Lower leg skin (tissue), 4 donors: ENCODE measurements around the gene NUDT2. TPM values are rescaled to one million over a fixed set of nuclear protein-coding genes. Genes with fewer than 3 reads are reported as not detected.

Experiments used
- DNase-seq, 2 donors: peaks; one replicate each; pipeline ENCODE4 v3.0.0-alpha.2; 2019; ENCODE audit warnings: low spot score in 2 of 2
- H3K4me3 ChIP-seq: fragments of 200-600 bp; sonication (generic); 2 replicates; pipeline ENCODE4 v1.5.1; 2017; ENCODE audit warnings: mild to moderate bottlenecking, low read depth; ENCODE audit not compliant: poor library complexity, severe bottlenecking
- POLR2A ChIP-seq, 2 donors: fragments of 450-650 bp; IDR thresholded peaks; one replicate each; pipeline ENCODE4 v1.6.1; 2016 to 2017; ENCODE audit warnings: antibody characterized with exemption in 2 of 2, mild to moderate bottlenecking in 1 of 2, moderate library complexity in 1 of 2
- WGBS, 2 donors: methylation state at CpG; one replicate each; pipeline ENCODE4 v1.1.5; 2018; 5-methylcytosine and 5-hydroxymethylcytosine counted together
- intact Hi-C: fragments of 100-400 bp; cut with DNase I; formaldehyde crosslinking; loops from one replicate; pipeline ENCODE4 v1.15.0; 2023; ENCODE audit warnings: low total_unique reads
- total RNA-seq, 4 donors: library from RNA; depleted of rRNA; stranded (reverse); fragments of >200 nt; gene quantifications; one replicate each; pipeline ENCODE4 v1.1.0, GENCODE V29; 2016
- TF ChIP-seq, protein P1 (sequence below), 3 donors: fragments of 450-650 bp; IDR thresholded peaks; one replicate each; pipeline ENCODE4 v1.5.1; 2016; ENCODE audit warnings: antibody characterized with exemption in 3 of 3, mild to moderate bottlenecking in 3 of 3, moderate library complexity in 2 of 3

NUDT2 gene
- total RNA-seq: 10 to 100 TPM; 15.1 to 27.1 (median 20.2) TPM

DNA sequence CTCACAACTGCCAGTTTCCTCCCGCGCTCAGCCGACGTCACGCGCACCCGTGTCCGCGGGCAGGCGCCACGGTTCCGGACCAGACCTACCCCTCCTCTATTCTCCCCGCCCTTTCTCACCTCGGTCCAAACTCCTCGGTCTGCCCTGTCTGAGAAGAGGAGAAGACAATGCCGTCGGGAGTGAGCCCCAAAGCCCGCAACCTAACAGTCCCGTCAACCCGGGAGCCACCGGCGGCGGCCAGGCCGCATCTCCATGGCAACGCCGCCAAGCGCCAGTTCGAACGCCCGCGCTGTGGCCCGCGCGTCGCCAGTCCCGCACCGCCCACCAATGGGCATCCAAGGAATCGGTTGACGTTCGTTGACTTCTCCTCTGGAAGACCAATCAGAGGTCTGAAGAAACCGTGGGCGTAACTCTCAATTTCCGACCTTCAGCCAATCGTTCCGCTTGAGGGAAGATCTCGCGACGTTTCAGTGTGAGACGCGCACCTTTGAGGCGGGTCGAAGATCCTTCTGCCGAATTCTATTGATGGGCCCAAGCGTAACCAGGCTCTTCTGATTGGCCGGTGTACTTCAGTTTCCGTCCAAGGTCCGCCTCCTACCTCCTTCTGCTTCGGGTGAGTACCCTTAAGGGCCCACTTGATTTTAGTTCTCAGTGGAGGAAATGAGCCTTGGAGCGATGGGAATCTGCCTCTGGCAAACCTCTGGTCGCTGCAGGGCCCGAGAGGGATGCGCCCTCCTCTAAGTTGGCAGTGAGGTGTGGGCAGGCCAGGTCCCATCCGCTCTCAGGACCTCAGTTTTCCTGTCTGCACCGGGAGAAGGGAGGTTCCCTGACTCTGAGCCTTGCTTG, at the start of gene NUDT2, which contains the start of gene KIF24:
Gene NUDT2, plus strand, starts transcription at position 583 of the 846 bp plus-strand sequence. CDS start 9,471 bp downstream, outside the sequence.
Gene KIF24, minus strand, starts transcription at position 282 of the 846 bp plus-strand sequence. CDS start 17,922 bp downstream, outside the sequence.
- TF ChIP-seq POLR2A (IDR thresholded peaks at IDR 0.05): no peak
- TF ChIP-seq, protein P1, sequence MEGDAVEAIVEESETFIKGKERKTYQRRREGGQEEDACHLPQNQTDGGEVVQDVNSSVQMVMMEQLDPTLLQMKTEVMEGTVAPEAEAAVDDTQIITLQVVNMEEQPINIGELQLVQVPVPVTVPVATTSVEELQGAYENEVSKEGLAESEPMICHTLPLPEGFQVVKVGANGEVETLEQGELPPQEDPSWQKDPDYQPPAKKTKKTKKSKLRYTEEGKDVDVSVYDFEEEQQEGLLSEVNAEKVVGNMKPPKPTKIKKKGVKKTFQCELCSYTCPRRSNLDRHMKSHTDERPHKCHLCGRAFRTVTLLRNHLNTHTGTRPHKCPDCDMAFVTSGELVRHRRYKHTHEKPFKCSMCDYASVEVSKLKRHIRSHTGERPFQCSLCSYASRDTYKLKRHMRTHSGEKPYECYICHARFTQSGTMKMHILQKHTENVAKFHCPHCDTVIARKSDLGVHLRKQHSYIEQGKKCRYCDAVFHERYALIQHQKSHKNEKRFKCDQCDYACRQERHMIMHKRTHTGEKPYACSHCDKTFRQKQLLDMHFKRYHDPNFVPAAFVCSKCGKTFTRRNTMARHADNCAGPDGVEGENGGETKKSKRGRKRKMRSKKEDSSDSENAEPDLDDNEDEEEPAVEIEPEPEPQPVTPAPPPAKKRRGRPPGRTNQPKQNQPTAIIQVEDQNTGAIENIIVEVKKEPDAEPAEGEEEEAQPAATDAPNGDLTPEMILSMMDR (IDR thresholded peaks at IDR 0.05): no peak
- peak within 1 kb of the TSS; percentile 76 for H3K4me3 ChIP-seq
- intact Hi-C loops: no loop called here
- DNase-seq: peak; percentile 99
- 0 to 1% methylated on average over 38 to 61 of the region's 64 CpGs for WGBS, 2 donors

DNA sequence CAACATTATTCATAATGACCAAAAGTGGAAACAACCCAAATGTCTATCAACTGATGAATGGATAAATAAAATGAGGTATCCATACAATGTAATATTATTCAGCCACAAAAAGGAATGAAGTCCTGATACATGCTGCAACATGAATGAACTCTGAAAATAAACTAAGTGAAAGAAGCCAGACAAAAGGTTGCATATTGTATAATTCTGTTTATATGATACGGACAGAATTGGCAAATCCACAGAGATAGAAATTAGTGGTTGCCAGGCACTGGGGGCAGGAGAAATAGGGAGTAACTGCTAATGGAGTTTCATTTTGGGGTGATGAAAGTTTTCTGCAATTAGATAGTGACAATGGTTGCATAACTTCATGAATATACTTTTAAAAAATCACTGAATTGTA, 47.3 kb upstream of the NUDT2 start:
- TF ChIP-seq, protein P1 (IDR thresholded peaks at IDR 0.05): no peak
- TF ChIP-seq POLR2A (IDR thresholded peaks at IDR 0.05): no peak
- 51 to 55% methylated on average over 1 of the region's 1 CpG for WGBS, 2 donors
- DNase-seq: no peak
- intact Hi-C loops: no loop called here
- H3K4me3 ChIP-seq: no peak overlapping the region

DNA sequence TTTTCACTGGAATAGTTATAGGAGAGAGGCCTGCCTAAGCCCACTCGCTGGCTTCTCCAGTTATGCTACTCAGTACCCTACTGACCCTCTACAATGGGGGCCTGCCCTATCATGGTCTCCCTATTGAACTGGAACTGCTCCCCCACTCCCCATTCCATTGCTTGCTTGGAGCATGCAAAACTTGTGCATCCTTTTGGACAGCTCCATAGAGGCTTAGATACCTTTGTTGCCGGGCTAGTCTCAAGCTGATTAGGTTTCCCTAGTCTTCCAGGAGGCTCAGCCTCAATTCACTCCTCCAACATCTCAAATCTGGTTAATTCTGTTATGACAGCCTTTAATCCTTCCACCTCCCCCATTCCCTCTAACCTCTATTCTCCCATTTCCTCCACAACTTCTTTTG, 40.2 kb upstream of the NUDT2 start:
- no peak for DNase-seq
- WGBS, 2 donors: 96 to 98% methylated on average over 2 of the region's 2 CpGs
- TF ChIP-seq, protein P1 (IDR thresholded peaks at IDR 0.05): no peak
- no peak for TF ChIP-seq POLR2A (IDR thresholded peaks at IDR 0.05)
- no peak overlapping the region for H3K4me3 ChIP-seq
- intact Hi-C loops: no loop called here

DNA sequence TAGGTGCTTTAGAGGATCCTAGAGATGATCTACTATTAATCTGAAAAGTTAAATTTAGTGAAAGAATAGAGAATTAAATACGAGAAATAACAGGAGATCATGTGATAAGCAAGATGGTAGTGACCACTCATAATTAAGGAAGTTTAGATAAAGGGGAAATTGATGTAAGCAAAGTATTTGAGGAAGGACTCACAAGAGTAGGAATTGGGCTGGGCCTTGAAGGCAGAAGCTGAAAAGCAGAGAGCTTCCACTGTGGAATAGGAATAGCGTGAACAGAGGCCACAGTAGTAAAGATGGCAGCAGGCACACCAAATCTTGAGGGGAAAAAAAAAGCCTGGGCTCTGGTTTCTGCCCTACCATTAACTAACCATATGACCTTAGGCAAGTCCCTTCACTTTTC, 38.3 kb upstream of the NUDT2 start:
- no peak for DNase-seq
- WGBS, 2 donors: 87 to 88% methylated on average over 2 of the region's 2 CpGs
- intact Hi-C loops: no loop called here
- TF ChIP-seq POLR2A (IDR thresholded peaks at IDR 0.05): no peak
- TF ChIP-seq, protein P1 (IDR thresholded peaks at IDR 0.05): no peak
- H3K4me3 ChIP-seq: no peak overlapping the region

DNA sequence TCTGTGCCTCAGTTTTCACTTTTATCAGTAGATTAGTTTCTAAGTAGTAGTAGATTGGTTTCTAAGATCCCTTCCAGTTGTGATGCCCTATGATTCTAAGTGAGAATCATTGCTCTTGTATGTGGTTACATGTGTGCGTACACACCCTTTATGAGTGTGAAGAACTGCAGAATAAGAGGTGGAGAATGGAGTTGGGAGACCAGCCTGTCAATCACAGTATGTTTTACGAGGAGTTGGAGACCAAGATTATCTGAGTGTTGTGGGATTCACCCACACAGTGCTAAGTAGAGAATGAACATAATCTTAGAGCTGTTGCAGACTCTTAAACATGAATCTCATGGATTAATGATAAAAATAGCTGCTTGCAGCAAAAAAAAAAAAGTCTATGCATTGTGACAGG, 37.9 kb upstream of the NUDT2 start:
- intact Hi-C loops: no loop called here
- no peak for DNase-seq
- no peak for TF ChIP-seq POLR2A (IDR thresholded peaks at IDR 0.05)
- TF ChIP-seq, protein P1 (IDR thresholded peaks at IDR 0.05): no peak
- H3K4me3 ChIP-seq: no peak overlapping the region
- 92 to 96% methylated on average over 2 of the region's 2 CpGs for WGBS, 2 donors
